Kidney (tissue), 14 donors: ENCODE data around the gene BLM. TPM values are rescaled to one million over a fixed set of nuclear protein-coding genes. Genes with fewer than 3 reads are reported as not detected.

Source experiments
- DNase-seq, 5 donors: peaks; one replicate each; pipeline ENCODE4 v3.0.0-alpha.2; 2013 to 2020
- FAIRE-seq: peaks from 2 replicates; lab custom pipeline; 2012; peaks lifted over from hg19 to GRCh38; lab: Jason Lieb, UNC
- H3K27ac ChIP-seq, 2 donors: one replicate each; pipeline ENCODE4 v1.7.0; 2013; ENCODE audit warnings: low read depth in 2 of 2, low read length in 2 of 2, inconsistent platforms in 1 of 2
- H3K27me3 ChIP-seq: one replicate; pipeline ENCODE4 v1.7.1; 2013; ENCODE audit warnings: low read length, inconsistent platforms; ENCODE audit not compliant: control insufficient read depth, insufficient read depth
- H3K36me3 ChIP-seq, 3 donors: one replicate each; pipeline versions ENCODE4 v1.7.0 to v1.7.1; 2013; ENCODE audit warnings: low read length in 3 of 3, control low read depth in 1 of 3, inconsistent platforms in 1 of 3; ENCODE audit not compliant: insufficient read depth in 3 of 3, control insufficient read depth in 2 of 3
- H3K4me1 ChIP-seq, 3 donors: one replicate each; pipeline versions ENCODE4 v1.7.0 to v1.7.1; 2013; ENCODE audit warnings: low read length in 3 of 3, inconsistent platforms in 1 of 3, low read depth in 1 of 3; ENCODE audit not compliant: control insufficient read depth in 2 of 3, insufficient read depth in 2 of 3
- H3K4me3 ChIP-seq, 3 donors: one replicate each; pipeline versions ENCODE4 v1.7.0 to v1.8.1; 2013; ENCODE audit warnings: low read length in 3 of 3, control low read depth in 1 of 3, inconsistent platforms in 1 of 3
- H3K9ac ChIP-seq, 3 donors: one replicate each; pipeline versions ENCODE4 v1.7.0 to v1.7.1; 2013; ENCODE audit warnings: low read length in 3 of 3, control low read depth in 1 of 3, inconsistent platforms in 1 of 3
- H3K9me3 ChIP-seq, 3 donors: one replicate each; pipeline versions ENCODE4 v1.7.0 to v1.7.1; 2013; ENCODE audit warnings: low read length in 3 of 3, control low read depth in 1 of 3, inconsistent platforms in 1 of 3; ENCODE audit not compliant: control insufficient read depth in 2 of 3, insufficient read depth in 1 of 3
- CTCF ChIP-seq: IDR thresholded peaks from 3 replicates; pipeline ENCODE4 v1.5.1; 2012; ENCODE audit warnings: mild to moderate bottlenecking, moderate library complexity, borderline replicate concordance; ENCODE audit not compliant: insufficient read depth; ENCODE audit errors: extremely low read depth
- intact Hi-C: fragments of 100-400 bp; cut with DNase I; formaldehyde crosslinking; loops from one replicate; pipeline ENCODE4 v1.11.1; 2022
- polyA plus RNA-seq: library from polyadenylated mRNA; stranded (reverse); fragments of 350-450 nt; fragmentation: Illumina TruSeq; extraction: RNeasy Lipid Tissue Mini Kit (QIAGEN cat#74804); gene quantifications from one replicate; pipeline ENCODE4 v1.2.3, GENCODE V29; 2014; ENCODE audit warnings: low read depth, low replicate concordance; ENCODE audit not compliant: insufficient read depth
- total RNA-seq: library from RNA; stranded (reverse); fragmentation: NEBNext Ultra II Directional; extraction: Animal tissue kit (Norgen Biotek cat#: 25700); gene quantifications from one replicate; pipeline ENCODE4 v1.2.1, GENCODE V29; 2021
- donor health status: control.
- donor health status: control.
- donor health status: control.
- donor health status: control.
- donor health status: control.
- donor health status: DM: yes; HTN: yes; CAD: no.
- donor health status: Normal renal cell carcinoma (clear cell type).

BLM gene
- total and polyA plus RNA-seq, 2 donors from 2014 or later, result 1.1 to 2.8 TPM

GRCh38 chr15:90851114-90851513 is 134.0 kb downstream of the BLM start:
- DNase-seq (no peak), FAIRE-seq (no peak)
- Histone ChIP-seq H3K36me3 (no peaks in the 10 kb centered on the region), H3K9me3 (no peaks in the 10 kb centered on the region), H3K27me3 (no peaks in the 10 kb centered on the region), H3K4me3 (no peak overlapping the region), H3K4me1 (no peaks in the 10 kb centered on the region), H3K27ac (no peak overlapping the region), H3K9ac (no peak overlapping the region)
- TF ChIP-seq CTCF, result no peak
- intact Hi-C loops, result no loop called here

- Histone ChIP-seq H3K4me3 (no peak overlapping the region), H3K27ac (no peak overlapping the region), H3K27me3 (no peaks in the 10 kb centered on the region), H3K9ac (no peak overlapping the region), H3K36me3 (no peaks in the 10 kb centered on the region), H3K9me3 (no peaks in the 10 kb centered on the region), H3K4me1 (no peaks in the 10 kb centered on the region)
- intact Hi-C loops, result no loop called here
- FAIRE-seq, result no peak
- no peak for DNase-seq
- no peak for TF ChIP-seq CTCF
These were observed 134.8 kb downstream of the BLM start for GRCh38 chr15:90851940-90852339.

GRCh38 chr15:90855139-90855538 is 138.0 kb downstream of the BLM start:
- Histone ChIP-seq H3K27ac (no peak overlapping the region), H3K27me3 (no peaks in the 10 kb centered on the region), H3K4me1 (no peaks in the 10 kb centered on the region), H3K9me3 (no peaks in the 10 kb centered on the region), H3K36me3 (no peaks in the 10 kb centered on the region), H3K4me3 (no peak overlapping the region), H3K9ac (no peak overlapping the region)
- DNase-seq (no peak), FAIRE-seq (no peak)
- intact Hi-C loops, result no loop called here
- no peak for TF ChIP-seq CTCF

- Histone ChIP-seq H3K9ac (no peak overlapping the region), H3K9me3 (no peaks in the 10 kb centered on the region), H3K36me3 (no peaks in the 10 kb centered on the region), H3K27ac (no peak overlapping the region), H3K4me3 (no peak overlapping the region), H3K4me1 (no peaks in the 10 kb centered on the region), H3K27me3 (no peaks in the 10 kb centered on the region)
- intact Hi-C loops, result no loop called here
- no peak for FAIRE-seq
- TF ChIP-seq CTCF, result no peak
- no peak for DNase-seq
These were observed 140.2 kb downstream of the BLM start for GRCh38 chr15:90857337-90857736.
